Eye (tissue), 1 donor: Measurements from ENCODE around the gene METTL6.
A peak's percentile ranks its signal among the peaks of the same experiment; 100 is the strongest.
"Not testable (repeated sequence)": the region's sequence is repeated elsewhere in the genome, so short reads cannot be mapped to it uniquely, and the experiment has no call there.

Source experiments
- DNase-seq: peaks from one replicate; pipeline ENCODE4 v3.0.0-alpha.2; 2015

The METTL6 gene

GRCh38 chr3:15450438-15451215 lies 23.3 kb upstream of the METTL6 start:
- DNase-seq, result no peak

GRCh38 chr3:15449489-15450224 lies 22.3 kb upstream of the METTL6 start:
- no peak for DNase-seq

- DNase-seq, result no peak
These were observed 16.6 kb upstream of the METTL6 start for GRCh38 chr3:15443826-15444524.

GRCh38 chr3:15440891-15441290 lies 13.5 kb upstream of the METTL6 start:
- no peak for DNase-seq

GRCh38 chr3:15439476-15439875 lies 12.1 kb upstream of the METTL6 start:
- no peak for DNase-seq

GRCh38 chr3:15438983-15439382 lies 11.6 kb upstream of the METTL6 start:
- no peak for DNase-seq

GRCh38 chr3:15436246-15436645 lies 8.9 kb upstream of the METTL6 start:
- no peak for DNase-seq

- DNase-seq, result no peak
These were observed 7.4 kb upstream of the METTL6 start for GRCh38 chr3:15434756-15435155.

- DNase-seq, result no peak
These were observed 6.2 kb upstream of the METTL6 start for GRCh38 chr3:15433531-15433930.

GRCh38 chr3:15431256-15431837 lies 4.0 kb upstream of the METTL6 start:
- no peak for DNase-seq

GRCh38 chr3:15430624-15431023 lies 3.3 kb upstream of the METTL6 start:
- no peak for DNase-seq

- no peak for DNase-seq
These were observed 1.7 kb upstream of the METTL6 start for GRCh38 chr3:15429080-15429479.

GRCh38 chr3:15428539-15428938 lies 1.2 kb upstream of the METTL6 start:
- DNase-seq, result no peak

GRCh38 chr3:15427981-15428380 lies 637 bp upstream of the METTL6 start:
- DNase-seq, result no peak

GRCh38 chr3:15426579-15427118 lies 695 bp downstream of the METTL6 start:
- DNase-seq, result no peak

- DNase-seq, result no peak
These were observed 6.5 kb downstream of the METTL6 start for GRCh38 chr3:15420871-15421270.

- not testable (repeated sequence) for DNase-seq
These were observed 16.4 kb downstream of the METTL6 start for GRCh38 chr3:15410966-15411365.

- no peak for DNase-seq
These were observed 17.6 kb downstream of the METTL6 start for GRCh38 chr3:15409774-15410173.

GRCh38 chr3:15409239-15409638 lies 18.1 kb downstream of the METTL6 start:
- no peak for DNase-seq

- peak; percentile 74 for DNase-seq
These were observed 21.8 kb downstream of the METTL6 start for GRCh38 chr3:15405448-15406050.

- no peak for DNase-seq
These were observed 22.6 kb downstream of the METTL6 start for GRCh38 chr3:15404767-15405166.

- no peak for DNase-seq
These were observed 23.4 kb downstream of the METTL6 start for GRCh38 chr3:15403965-15404364.

- peak; percentile 42 for DNase-seq
These were observed 23.8 kb downstream of the METTL6 start for GRCh38 chr3:15403495-15403894.
